B cell (primary cell): Measurements from ENCODE around the gene MMRN2. TPM values are rescaled to one million over a fixed set of nuclear protein-coding genes. Genes with fewer than 3 reads are reported as not detected.

Experiments
- ATAC-seq: fragments of 200-7000 bp; cut with Tn5 transposase; one replicate; pipeline ENCODE4 v1.10.0; 2021; ENCODE audit warnings: low read depth, mild to moderate bottlenecking, moderate number of reproducible peaks, moderate library complexity
- CTCF ChIA-PET: fragments of 350-600 bp; sonication (Branson Sonifier 250); formaldehyde crosslinking; loops from one replicate; lab custom pipeline; 2021; ENCODE audit warnings: antibody characterized with exemption, inconsistent platforms; lab: Charles Lee
- POLR2A ChIA-PET: fragments of 350-600 bp; sonication (Branson Sonifier 250); formaldehyde crosslinking; loops from one replicate; lab custom pipeline; 2021; ENCODE audit warnings: antibody characterized with exemption; lab: Charles Lee
- DNase-seq: peaks from one replicate; pipeline ENCODE4 v3.0.0; 2013
- H2AFZ ChIP-seq: 2 replicates; pipeline ENCODE4 v1.6.1; 2012; ENCODE audit warnings: mild to moderate bottlenecking, low read depth, low read length; ENCODE audit not compliant: insufficient read depth, poor library complexity, severe bottlenecking
- H3K27ac ChIP-seq, 2 donors: 1 replicate in 1 of 2; 2 replicates in 1 of 2; pipeline ENCODE4 v1.5.1; 2012 to 2013; ENCODE audit warnings: low read length in 2 of 2, mild to moderate bottlenecking in 2 of 2, moderate library complexity in 1 of 2
- H3K27me3 ChIP-seq, 4 experiments: fragments of 200-600 bp in 1 of 4; sonication (generic) in 1 of 4; replicated peaks in 1 of 4; 1 replicate in 2 of 4; 2 replicates in 2 of 4; pipeline versions ENCODE4 v1.6.1 to v1.7.0; 2013 to 2016; ENCODE audit warnings: low read length in 3 of 4, mild to moderate bottlenecking in 2 of 4, mixed read lengths in 1 of 4, moderate library complexity in 1 of 4; ENCODE audit not compliant: insufficient read depth in 4 of 4, control insufficient read depth in 3 of 4; ENCODE audit errors: control extremely low read depth in 1 of 4
- H3K36me3 ChIP-seq, 2 experiments: replicated peaks in 1 of 2; 1 replicate in 1 of 2; 2 replicates in 1 of 2; pipeline versions ENCODE4 v1.6.1 to v1.7.1; 2013; ENCODE audit warnings: low read length in 1 of 2; ENCODE audit not compliant: insufficient read depth in 2 of 2, control insufficient read depth in 1 of 2; ENCODE audit errors: control extremely low read depth in 1 of 2, extremely low read depth in 1 of 2
- H3K4me1 ChIP-seq, 2 donors: fragments of 200-600 bp in 1 of 2; sonication (generic) in 1 of 2; 1 replicate in 1 of 2; 2 replicates in 1 of 2; pipeline versions ENCODE4 v1.5.1 to v1.6.1; 2013 to 2017; ENCODE audit warnings: low read length in 2 of 2; ENCODE audit not compliant: control insufficient read depth in 2 of 2, insufficient read depth in 2 of 2
- H3K4me2 ChIP-seq: replicated peaks from 2 replicates; pipeline ENCODE3; 2012; ENCODE audit warnings: mild to moderate bottlenecking, low read depth, low read length; ENCODE audit not compliant: poor library complexity, severe bottlenecking
- H3K4me3 ChIP-seq, 5 experiments: fragments of 200-600 bp in 1 of 5; sonication (generic) in 1 of 5; 1 replicate in 3 of 5; 2 replicates in 2 of 5; pipeline versions ENCODE4 v1.5.1 to v1.7.0; 2011 to 2016; ENCODE audit warnings: low read length in 4 of 5, mild to moderate bottlenecking in 4 of 5, low read depth in 2 of 5, control low read depth in 1 of 5, moderate library complexity in 1 of 5; ENCODE audit not compliant: insufficient read depth in 1 of 5; ENCODE audit errors: control extremely low read depth in 1 of 5, extremely low read depth in 1 of 5
- H3K79me2 ChIP-seq: fragments of 200-600 bp; sonication (generic); one replicate; pipeline ENCODE4 v1.6.0; 2016; ENCODE audit warnings: low read length; ENCODE audit not compliant: control insufficient read depth, insufficient read depth
- H3K9ac ChIP-seq: fragments of 200-600 bp; sonication (generic); 2 replicates; pipeline ENCODE4 v1.6.1; 2017; ENCODE audit warnings: mild to moderate bottlenecking, low read length, moderate library complexity
- H3K9me3 ChIP-seq, 3 donors: one replicate each; pipeline versions ENCODE4 v1.6.1 to v1.7.1; 2013; ENCODE audit warnings: low read length in 2 of 3; ENCODE audit not compliant: control insufficient read depth in 2 of 3, insufficient read depth in 1 of 3; ENCODE audit errors: control extremely low read depth in 1 of 3
- H4K20me1 ChIP-seq: 2 replicates; pipeline ENCODE4 v1.6.0; 2012; ENCODE audit warnings: mild to moderate bottlenecking, low read length; ENCODE audit not compliant: insufficient read depth, control insufficient read depth, poor library complexity, severe bottlenecking
- H3K27ac Mint-ChIP-seq: one replicate; pipeline ENCODE4 v1.8.0; 2021; ENCODE audit warnings: mixed read lengths
- H3K27me3 Mint-ChIP-seq: one replicate; pipeline ENCODE4 v1.8.0; 2021; ENCODE audit warnings: mixed read lengths
- H3K4me1 Mint-ChIP-seq: one replicate; pipeline ENCODE4 v1.8.0; 2021; ENCODE audit warnings: mixed read lengths
- H3K4me3 Mint-ChIP-seq: one replicate; pipeline ENCODE4 v1.8.0; 2021; ENCODE audit warnings: mixed read lengths
- H3K9me3 Mint-ChIP-seq: one replicate; pipeline ENCODE4 v1.8.0; 2022; ENCODE audit warnings: mixed read lengths; ENCODE audit not compliant: insufficient read depth
- EZH2 ChIP-seq: IDR thresholded peaks from 2 replicates; pipeline ENCODE4 v1.6.1; 2012; ENCODE audit warnings: borderline replicate concordance, low read depth, mild to moderate bottlenecking, moderate library complexity, low read length; ENCODE audit not compliant: insufficient read depth, poor library complexity, severe bottlenecking
- WGBS: methylation state at CpG from one replicate; pipeline ENCODE4 v1.1.5; 2013; ENCODE audit warnings: missing lambda C conversion rate; ENCODE audit not compliant: insufficient coverage; 5-methylcytosine and 5-hydroxymethylcytosine counted together
- intact Hi-C: fragments of 100-400 bp; cut with micrococcal nuclease; formaldehyde crosslinking; loops from one replicate; pipeline ENCODE4 v1.10.0; 2022
- polyA plus RNA-seq: library from polyadenylated mRNA; depleted of rRNA; stranded (reverse); fragments of >200 nt; gene quantifications from 2 replicates; pipeline ENCODE4 v1.2.3, GENCODE V29; 2012
- total RNA-seq, 2 donors: library from RNA; stranded (reverse); fragments of 120-200 nt in 1 of 2; gene quantifications; 1 replicate in 1 of 2; 2 replicates in 1 of 2; pipeline versions ENCODE4 v1.2.3 to v1.2.4, GENCODE V29; 2013 to 2022
- TF ChIP-seq, protein P1 (sequence below): fragments of 200-600 bp; IDR thresholded peaks from one replicate; pipeline ENCODE4 v1.8.0; 2022; ENCODE audit warnings: antibody characterized with exemption, mild to moderate bottlenecking

MMRN2 gene
- total and polyA plus RNA-seq, 2 donors (not counting 1 experiment from before 2014, with no cell fraction given): 1.0 to 1.1 TPM

DNA sequence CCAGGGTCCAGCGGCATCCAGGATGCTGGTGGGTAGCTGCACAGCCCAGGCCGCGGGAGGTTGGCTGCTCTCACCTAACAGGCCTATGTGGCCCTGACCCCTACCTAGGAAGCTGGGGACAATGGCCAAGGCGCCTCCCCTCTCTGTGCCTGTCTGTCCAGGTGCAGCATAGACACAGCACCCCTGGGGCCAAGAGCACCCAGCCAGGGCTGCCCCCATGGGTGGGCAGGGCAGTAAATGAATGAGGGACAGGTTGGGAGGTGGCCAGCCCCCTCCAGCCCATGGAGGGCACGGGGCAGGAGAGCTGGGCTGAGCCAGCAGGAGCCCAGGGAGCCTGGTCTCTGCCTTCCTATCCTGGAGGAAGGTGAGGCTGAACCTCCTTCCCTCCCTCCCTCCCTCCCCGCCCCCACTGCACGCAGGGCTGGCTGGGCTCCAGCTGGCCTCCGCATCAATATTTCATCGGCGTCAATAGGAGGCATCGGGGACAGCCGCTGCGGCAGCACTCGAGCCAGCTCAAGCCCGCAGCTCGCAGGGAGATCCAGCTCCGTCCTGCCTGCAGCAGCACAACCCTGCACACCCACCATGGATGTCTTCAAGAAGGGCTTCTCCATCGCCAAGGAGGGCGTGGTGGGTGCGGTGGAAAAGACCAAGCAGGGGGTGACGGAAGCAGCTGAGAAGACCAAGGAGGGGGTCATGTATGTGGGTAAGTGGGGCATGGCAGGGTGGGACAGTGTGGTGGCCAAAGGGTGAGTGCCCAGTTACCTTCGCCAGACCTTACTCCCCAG lies 893 bp upstream of the MMRN2 start, which contains the start of gene SNCG:
Gene SNCG, plus strand, starts transcription at position 484 of the 785 bp plus-strand sequence. Its CDS starts 99 bp downstream, at position 583.
- Mint-ChIP-seq H3K27me3 (no peaks in the 10 kb centered on the region), H3K27ac (no peak within 1 kb of the TSS), H3K4me1 (no peaks in the 10 kb centered on the region), H3K9me3 (no peaks in the 10 kb centered on the region), H3K4me3 (no peak within 1 kb of the TSS)
- Histone ChIP-seq H3K27me3 (peaks cover 0 to 3% (median 0%) of the 10 kb centered on the region in 4 experiments), H3K79me2 (no peaks in the 10 kb centered on the region), H3K4me1 (peaks cover 0 to 9% of the 10 kb centered on the region in 2 donors), H4K20me1 (no peaks in the 10 kb centered on the region), H3K4me3 (no peak within 1 kb of the TSS), H3K9me3 (peaks cover 0 to 9% (median 3%) of the 10 kb centered on the region in 3 donors), H3K9ac (no peak within 1 kb of the TSS), H3K36me3 (no peaks in the 10 kb centered on the region), H2AFZ (no peak within 1 kb of the TSS), H3K4me2 (no peak within 1 kb of the TSS), H3K27ac (no peak within 1 kb of the TSS)
- intact Hi-C loops: no loop called here
- ChIA-PET CTCF (no interaction called here), POLR2A (no interaction called here)
- WGBS: 67% methylated on average over 22 of the region's 22 CpGs
- no peak for DNase-seq
- TF ChIP-seq, protein P1, sequence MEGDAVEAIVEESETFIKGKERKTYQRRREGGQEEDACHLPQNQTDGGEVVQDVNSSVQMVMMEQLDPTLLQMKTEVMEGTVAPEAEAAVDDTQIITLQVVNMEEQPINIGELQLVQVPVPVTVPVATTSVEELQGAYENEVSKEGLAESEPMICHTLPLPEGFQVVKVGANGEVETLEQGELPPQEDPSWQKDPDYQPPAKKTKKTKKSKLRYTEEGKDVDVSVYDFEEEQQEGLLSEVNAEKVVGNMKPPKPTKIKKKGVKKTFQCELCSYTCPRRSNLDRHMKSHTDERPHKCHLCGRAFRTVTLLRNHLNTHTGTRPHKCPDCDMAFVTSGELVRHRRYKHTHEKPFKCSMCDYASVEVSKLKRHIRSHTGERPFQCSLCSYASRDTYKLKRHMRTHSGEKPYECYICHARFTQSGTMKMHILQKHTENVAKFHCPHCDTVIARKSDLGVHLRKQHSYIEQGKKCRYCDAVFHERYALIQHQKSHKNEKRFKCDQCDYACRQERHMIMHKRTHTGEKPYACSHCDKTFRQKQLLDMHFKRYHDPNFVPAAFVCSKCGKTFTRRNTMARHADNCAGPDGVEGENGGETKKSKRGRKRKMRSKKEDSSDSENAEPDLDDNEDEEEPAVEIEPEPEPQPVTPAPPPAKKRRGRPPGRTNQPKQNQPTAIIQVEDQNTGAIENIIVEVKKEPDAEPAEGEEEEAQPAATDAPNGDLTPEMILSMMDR: no peak
- no peak for TF ChIP-seq EZH2
- ATAC-seq: no peak

DNA sequence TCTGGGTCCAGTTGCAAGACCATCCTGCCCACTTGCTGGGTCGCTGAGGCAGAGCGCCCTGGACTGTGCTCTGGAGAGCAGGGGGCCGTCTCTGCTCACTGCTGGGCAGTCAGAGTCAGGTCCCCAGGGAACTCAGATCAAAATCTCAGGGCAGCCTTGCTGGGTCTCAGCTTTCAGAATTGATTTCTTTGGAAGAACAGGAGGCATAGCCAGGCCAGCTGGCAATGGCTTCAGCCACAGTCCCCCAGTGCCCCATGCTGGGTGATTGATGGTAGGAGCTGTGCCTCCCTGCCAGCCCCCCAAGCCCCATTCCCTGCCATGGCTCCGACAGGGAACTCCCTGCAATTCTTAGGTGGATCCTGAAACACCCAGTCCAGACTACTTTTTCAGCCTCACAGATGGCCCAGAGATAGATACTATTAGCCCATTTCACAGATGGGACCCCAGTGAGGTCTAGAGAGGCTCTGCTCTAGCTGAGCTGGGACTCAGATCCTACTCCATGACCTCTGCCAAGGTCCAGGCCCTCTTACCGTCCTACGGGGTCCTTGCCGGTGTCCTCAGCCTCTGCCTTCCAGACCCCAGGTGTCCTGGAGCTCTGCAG lies 467 bp downstream of the MMRN2 start:
- POLR2A ChIA-PET: no interaction called here
- H3K27me3 Mint-ChIP-seq: no peaks in the 10 kb centered on the region

More for the DNA sequence above, 467 bp downstream of the MMRN2 start:
- DNase-seq: no peak
- WGBS: 86% methylated on average over 7 of the region's 7 CpGs
- Histone ChIP-seq H3K27ac (no peak overlapping the region), H2AFZ (no peak overlapping the region), H3K27me3 (peaks cover 0 to 3% (median 0%) of the 10 kb centered on the region in 4 experiments), H3K4me3 (no peak overlapping the region), H3K79me2 (no peaks in the 10 kb centered on the region), H4K20me1 (no peaks in the 10 kb centered on the region), H3K36me3 (no peaks in the 10 kb centered on the region), H3K9me3 (peaks cover 0 to 16% (median 6%) of the 10 kb centered on the region in 3 donors), H3K9ac (no peak overlapping the region), H3K4me1 (no peaks in the 10 kb centered on the region), H3K4me2 (no peak overlapping the region)
- Mint-ChIP-seq H3K27ac (no peak overlapping the region), H3K4me3 (no peak overlapping the region), H3K4me1 (no peaks in the 10 kb centered on the region), H3K9me3 (peaks cover 5% of the 10 kb centered on the region)
- CTCF ChIA-PET: no interaction called here
- TF ChIP-seq EZH2: no peak
- TF ChIP-seq, protein P1: no peak
- intact Hi-C loops: no loop called here
- no peak for ATAC-seq
